Ovary (tissue), 3 donors: ENCODE data around the gene AGXT.

Experiments
- CTCF ChIP-seq, 3 donors: fragments of 450-650 bp in 2 of 3; fragments of 200-600 bp in 1 of 3; IDR thresholded peaks; one replicate each; pipeline versions ENCODE4 v1.5.1 to v1.8.0; 2016 to 2022; ENCODE audit warnings: antibody characterized with exemption in 3 of 3, mild to moderate bottlenecking in 1 of 3
- EP300 ChIP-seq: sonication (generic); formaldehyde crosslinking; IDR thresholded peaks from one replicate; pipeline ENCODE4 v1.6.1; 2017; ENCODE audit warnings: antibody characterized with exemption
- POLR2A ChIP-seq: fragments of 450-650 bp; IDR thresholded peaks from one replicate; pipeline ENCODE4 v1.6.1; 2017; ENCODE audit warnings: antibody characterized with exemption, mild to moderate bottlenecking, moderate library complexity
- donor health status: DM: no; HTN: no; CAD: no.

- TF ChIP-seq POLR2A (no peak), CTCF (IDR thresholded peaks at IDR 0.05) (no peak), EP300 (no peak)
These were observed 34.8 kb upstream of the AGXT start for GRCh38 chr2:240833724-240834285.
